ENCODE measurements around the gene MS4A5. TPM values are rescaled to one million over a fixed set of nuclear protein-coding genes. Genes with fewer than 3 reads are reported as not detected.

MS4A5 gene
- total RNA-seq = not detected
- not detected for polyA plus RNA-seq (ENCODE audit: insufficient read length in 2 of 2)
- long read RNA-seq, donor 1 = 0 reads
- long read RNA-seq, donor 2 = 0 reads
- long read RNA-seq, donor 3 = 0 reads
- long read RNA-seq, donor 4 = 0 reads

- WGBS (ENCODE audit: insufficient coverage) = 91% methylated on average over 1 of the region's 5 CpGs
- no peak within 1 kb of the TSS for H3K4me3 ChIP-seq (ENCODE audit: low read depth, low read length)
- H3K36me3 ChIP-seq (ENCODE audit: control insufficient read depth, insufficient read depth, low read length) = no peaks in the 10 kb centered on the region
- H3K27me3 ChIP-seq (ENCODE audit: control insufficient read depth, insufficient read depth, low read length) = no peaks in the 10 kb centered on the region
- no peak within 1 kb of the TSS for H3K27ac ChIP-seq (ENCODE audit: low read depth, low read length)
- no peaks in the 10 kb centered on the region for H3K9me3 ChIP-seq (ENCODE audit: control insufficient read depth, insufficient read depth, low read length)
- H3K4me1 ChIP-seq (ENCODE audit: control insufficient read depth, insufficient read depth, low read length) = no peaks in the 10 kb centered on the region
- no peak for DNase-seq (ENCODE audit: low read depth in 4 of 6, low spot score in 6 of 6)
Observed at GRCh38 chr11:60429272-60429671, at the start of gene MS4A5. Gene MS4A5, plus strand, starts transcription at chr11:60429572. Its CDS starts 103 bp downstream, at chr11:60429675.

- no peaks in the 10 kb centered on the region for H3K27me3 ChIP-seq (ENCODE audit: control insufficient read depth, insufficient read depth, low read length)
- no peaks in the 10 kb centered on the region for H3K4me1 ChIP-seq (ENCODE audit: control insufficient read depth, insufficient read depth, low read length)
- H3K9me3 ChIP-seq (ENCODE audit: control insufficient read depth, insufficient read depth, low read length) = no peaks in the 10 kb centered on the region
- no peak overlapping the region for H3K4me3 ChIP-seq (ENCODE audit: low read depth, low read length)
- 93% methylated on average over 1 of the region's 5 CpGs for WGBS (ENCODE audit: insufficient coverage)
- DNase-seq (ENCODE audit: low read depth in 4 of 6, low spot score in 6 of 6) = no peak
- H3K36me3 ChIP-seq (ENCODE audit: control insufficient read depth, insufficient read depth, low read length) = no peaks in the 10 kb centered on the region
- H3K27ac ChIP-seq (ENCODE audit: low read depth, low read length) = no peak overlapping the region
Observed at GRCh38 chr11:60389279-60389910, 40.0 kb upstream of the MS4A5 start.

DNA sequence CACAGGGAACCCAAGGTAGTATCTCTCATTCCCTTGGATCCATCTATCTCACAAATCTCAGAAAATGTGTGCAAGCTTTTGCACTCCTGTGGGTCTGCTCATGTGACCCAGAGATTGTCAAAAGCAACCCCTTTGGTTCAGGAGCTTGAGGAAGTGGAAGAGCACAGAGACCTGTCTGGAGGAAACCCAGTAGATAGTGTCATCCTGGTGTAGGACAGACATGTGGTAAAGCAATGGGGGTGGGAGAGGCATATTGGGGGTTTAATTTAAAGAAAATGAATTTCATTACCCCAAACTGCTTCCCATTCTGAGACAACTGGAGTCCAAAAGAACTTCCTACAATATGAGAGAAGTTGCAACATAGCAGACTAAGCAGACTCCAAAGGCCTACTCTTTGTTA is 39.0 kb upstream of the MS4A5 start:
- DNase-seq (ENCODE audit: low read depth in 4 of 6, low spot score in 6 of 6) = no peak
- H3K36me3 ChIP-seq (ENCODE audit: control insufficient read depth, insufficient read depth, low read length) = no peaks in the 10 kb centered on the region
- H3K9me3 ChIP-seq (ENCODE audit: control insufficient read depth, insufficient read depth, low read length) = no peaks in the 10 kb centered on the region
- no peaks in the 10 kb centered on the region for H3K27me3 ChIP-seq (ENCODE audit: control insufficient read depth, insufficient read depth, low read length)
- H3K27ac ChIP-seq (ENCODE audit: low read depth, low read length) = no peak overlapping the region
- no peak overlapping the region for H3K4me3 ChIP-seq (ENCODE audit: low read depth, low read length)
- H3K4me1 ChIP-seq (ENCODE audit: control insufficient read depth, insufficient read depth, low read length) = no peaks in the 10 kb centered on the region

- Histone ChIP-seq H3K27ac (ENCODE audit: low read depth, low read length) (no peak overlapping the region), H3K36me3 (ENCODE audit: control insufficient read depth, insufficient read depth, low read length) (no peaks in the 10 kb centered on the region)
- DNase-seq (ENCODE audit: low read depth in 4 of 6, low spot score in 6 of 6) = no peak
Observed at GRCh38 chr11:60392361-60392760, 37.0 kb upstream of the MS4A5 start.

GRCh38 chr11:60393016-60393415 is 36.4 kb upstream of the MS4A5 start:
- H3K27ac ChIP-seq (ENCODE audit: low read depth, low read length) = no peak overlapping the region
- H3K4me3 ChIP-seq (ENCODE audit: low read depth, low read length) = no peak overlapping the region
- no CpG with 5 or more reads among the region's 5 CpGs for WGBS (ENCODE audit: insufficient coverage)
- DNase-seq (ENCODE audit: low read depth in 4 of 6, low spot score in 6 of 6) = no peak
- no peaks in the 10 kb centered on the region for H3K27me3 ChIP-seq (ENCODE audit: control insufficient read depth, insufficient read depth, low read length)
- no peaks in the 10 kb centered on the region for H3K4me1 ChIP-seq (ENCODE audit: control insufficient read depth, insufficient read depth, low read length)
- H3K9me3 ChIP-seq (ENCODE audit: control insufficient read depth, insufficient read depth, low read length) = no peaks in the 10 kb centered on the region
- no peaks in the 10 kb centered on the region for H3K36me3 ChIP-seq (ENCODE audit: control insufficient read depth, insufficient read depth, low read length)

More at GRCh38 chr11:60392361-60392760, 37.0 kb upstream of the MS4A5 start:
- no peaks in the 10 kb centered on the region for H3K4me1 ChIP-seq (ENCODE audit: control insufficient read depth, insufficient read depth, low read length)
- no peak overlapping the region for H3K4me3 ChIP-seq (ENCODE audit: low read depth, low read length)
- H3K9me3 ChIP-seq (ENCODE audit: control insufficient read depth, insufficient read depth, low read length) = no peaks in the 10 kb centered on the region
- no peaks in the 10 kb centered on the region for H3K27me3 ChIP-seq (ENCODE audit: control insufficient read depth, insufficient read depth, low read length)
- 94% methylated on average over 2 of the region's 2 CpGs for WGBS (ENCODE audit: insufficient coverage)

- Histone ChIP-seq H3K27me3 (ENCODE audit: control insufficient read depth, insufficient read depth, low read length) (no peaks in the 10 kb centered on the region), H3K9me3 (ENCODE audit: control insufficient read depth, insufficient read depth, low read length) (no peaks in the 10 kb centered on the region), H3K36me3 (ENCODE audit: control insufficient read depth, insufficient read depth, low read length) (no peaks in the 10 kb centered on the region), H3K4me1 (ENCODE audit: control insufficient read depth, insufficient read depth, low read length) (no peaks in the 10 kb centered on the region), H3K4me3 (ENCODE audit: low read depth, low read length) (no peak overlapping the region), H3K27ac (ENCODE audit: low read depth, low read length) (no peak overlapping the region)
- peak in 2 of 6 donors; percentile 2 to 25 for DNase-seq (ENCODE audit: low read depth in 4 of 6, low spot score in 6 of 6)
- WGBS (ENCODE audit: insufficient coverage) = 100% methylated on average over 1 of the region's 7 CpGs
Observed at GRCh38 chr11:60394666-60395380, 34.5 kb upstream of the MS4A5 start.

DNA sequence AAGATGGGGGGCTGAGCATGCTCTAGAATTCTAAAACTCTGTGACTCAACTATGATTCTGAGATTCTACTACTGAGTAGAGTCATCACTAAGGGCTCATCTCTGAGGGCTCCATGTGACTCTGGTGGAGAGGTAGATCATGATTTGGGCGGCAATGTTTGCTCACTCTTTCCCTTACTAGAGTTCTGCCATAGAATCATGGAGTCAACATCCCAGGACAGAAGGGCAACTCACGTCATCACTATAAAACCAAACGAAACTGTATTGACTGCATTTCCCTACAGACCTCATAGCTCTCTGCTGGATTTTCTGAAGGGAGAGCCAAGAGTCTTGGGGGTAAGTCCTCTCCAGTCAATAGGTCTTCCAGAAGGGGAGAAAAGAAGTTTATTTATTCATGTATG is 33.0 kb upstream of the MS4A5 start, which contains the start of gene MS4A14:
Gene MS4A14 (plus strand): TSS at position 78 of the 400 bp plus-strand sequence. CDS start 120 bp downstream, at position 198.
- Histone ChIP-seq H3K27me3 (ENCODE audit: control insufficient read depth, insufficient read depth, low read length) (no peaks in the 10 kb centered on the region), H3K27ac (ENCODE audit: low read depth, low read length) (no peak within 1 kb of the TSS), H3K9me3 (ENCODE audit: control insufficient read depth, insufficient read depth, low read length) (no peaks in the 10 kb centered on the region), H3K4me3 (ENCODE audit: low read depth, low read length) (no peak within 1 kb of the TSS), H3K4me1 (ENCODE audit: control insufficient read depth, insufficient read depth, low read length) (no peaks in the 10 kb centered on the region), H3K36me3 (ENCODE audit: control insufficient read depth, insufficient read depth, low read length) (no peaks in the 10 kb centered on the region)
- no CpG with 5 or more reads among the region's 3 CpGs for WGBS (ENCODE audit: insufficient coverage)
- no peak for DNase-seq (ENCODE audit: low read depth in 4 of 6, low spot score in 6 of 6)

GRCh38 chr11:60396799-60397198 is 32.6 kb upstream of the MS4A5 start:
- Histone ChIP-seq H3K27me3 (ENCODE audit: control insufficient read depth, insufficient read depth, low read length) (no peaks in the 10 kb centered on the region), H3K36me3 (ENCODE audit: control insufficient read depth, insufficient read depth, low read length) (no peaks in the 10 kb centered on the region), H3K4me1 (ENCODE audit: control insufficient read depth, insufficient read depth, low read length) (no peaks in the 10 kb centered on the region), H3K27ac (ENCODE audit: low read depth, low read length) (no peak overlapping the region), H3K4me3 (ENCODE audit: low read depth, low read length) (no peak overlapping the region), H3K9me3 (ENCODE audit: control insufficient read depth, insufficient read depth, low read length) (no peaks in the 10 kb centered on the region)
- WGBS (ENCODE audit: insufficient coverage) = 29% methylated on average over 1 of the region's 1 CpG
- DNase-seq (ENCODE audit: low read depth in 4 of 6, low spot score in 6 of 6) = no peak

DNA sequence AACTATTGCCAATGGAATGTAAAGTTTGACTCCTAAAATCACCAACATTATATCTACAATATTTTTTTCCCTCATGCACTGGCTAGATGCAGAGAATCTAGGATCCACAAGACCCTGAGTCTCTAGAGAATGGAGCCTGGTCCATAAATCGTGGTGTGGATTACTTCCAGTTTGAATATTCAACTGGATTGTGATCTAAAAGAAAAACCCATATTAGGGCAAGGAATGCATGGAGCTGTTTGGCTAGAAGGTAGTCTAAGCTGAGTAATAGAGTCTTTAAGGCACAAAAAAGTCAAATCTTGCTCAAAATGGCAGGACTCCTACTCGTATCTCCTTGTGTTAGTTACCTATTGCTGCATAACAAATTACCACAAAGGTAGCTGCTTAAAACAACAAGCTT is 9.4 kb upstream of the MS4A5 start:
- Histone ChIP-seq H3K4me3 (ENCODE audit: low read depth, low read length) (no peak overlapping the region), H3K36me3 (ENCODE audit: control insufficient read depth, insufficient read depth, low read length) (no peaks in the 10 kb centered on the region), H3K27me3 (ENCODE audit: control insufficient read depth, insufficient read depth, low read length) (no peaks in the 10 kb centered on the region), H3K9me3 (ENCODE audit: control insufficient read depth, insufficient read depth, low read length) (no peaks in the 10 kb centered on the region), H3K4me1 (ENCODE audit: control insufficient read depth, insufficient read depth, low read length) (no peaks in the 10 kb centered on the region), H3K27ac (ENCODE audit: low read depth, low read length) (no peak overlapping the region)
- no CpG with 5 or more reads among the region's 2 CpGs for WGBS (ENCODE audit: insufficient coverage)
- DNase-seq (ENCODE audit: low read depth in 4 of 6, low spot score in 6 of 6) = no peak

DNA sequence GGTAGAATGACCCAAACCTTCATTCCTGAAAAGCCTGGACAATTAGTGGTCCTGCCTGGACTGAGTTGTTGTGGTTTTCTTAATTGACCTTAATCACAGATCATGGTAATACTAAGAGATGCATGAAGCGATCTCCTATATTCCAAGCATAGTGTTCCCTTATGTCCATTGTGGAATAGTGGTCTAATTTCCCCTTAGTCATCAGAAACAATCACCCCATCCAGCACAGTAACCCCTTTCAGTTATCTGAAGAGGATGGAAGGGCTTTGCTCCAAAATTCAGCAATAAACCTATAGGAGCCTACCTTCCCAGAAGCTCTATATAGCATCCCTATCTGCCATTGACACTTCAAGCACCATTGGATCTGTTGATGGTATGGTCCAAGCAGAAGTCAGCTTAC is 6.8 kb upstream of the MS4A5 start:
- no peaks in the 10 kb centered on the region for H3K36me3 ChIP-seq (ENCODE audit: control insufficient read depth, insufficient read depth, low read length)
- no peaks in the 10 kb centered on the region for H3K4me1 ChIP-seq (ENCODE audit: control insufficient read depth, insufficient read depth, low read length)
- no peak overlapping the region for H3K27ac ChIP-seq (ENCODE audit: low read depth, low read length)
- H3K27me3 ChIP-seq (ENCODE audit: control insufficient read depth, insufficient read depth, low read length) = no peaks in the 10 kb centered on the region
- no CpG with 5 or more reads among the region's 1 CpG for WGBS (ENCODE audit: insufficient coverage)
- no peak for DNase-seq (ENCODE audit: low read depth in 4 of 6, low spot score in 6 of 6)
- H3K9me3 ChIP-seq (ENCODE audit: control insufficient read depth, insufficient read depth, low read length) = no peaks in the 10 kb centered on the region
- H3K4me3 ChIP-seq (ENCODE audit: low read depth, low read length) = no peak overlapping the region

Data from spinal cord (tissue), 10 donors.